ENCODE measurements around the gene APP.

Gene APP

GRCh38 chr21:25967181-25967900 lies 203.2 kb downstream of the APP start:
- no peak for DNase-seq

GRCh38 chr21:25965951-25966707 lies 204.4 kb downstream of the APP start:
- DNase-seq = no peak

- DNase-seq = no peak
Measured at GRCh38 chr21:25964926-25965325, 205.6 kb downstream of the APP start.

GRCh38 chr21:25964015-25964414 lies 206.6 kb downstream of the APP start:
- no peak for DNase-seq

- DNase-seq = no peak
Measured at GRCh38 chr21:25963181-25963580, 207.4 kb downstream of the APP start.

- DNase-seq = no peak
Measured at GRCh38 chr21:25961042-25961441, 209.5 kb downstream of the APP start.

GRCh38 chr21:25960402-25960801 lies 210.2 kb downstream of the APP start:
- DNase-seq = no peak

- no peak for DNase-seq
Measured at GRCh38 chr21:25959799-25960198, 210.8 kb downstream of the APP start.

GRCh38 chr21:25956993-25957714 lies 213.4 kb downstream of the APP start:
- no peak for DNase-seq

GRCh38 chr21:25955646-25956045 lies 214.9 kb downstream of the APP start:
- no peak for DNase-seq

- no peak for DNase-seq
Measured at GRCh38 chr21:25953659-25954058, 216.9 kb downstream of the APP start.

GRCh38 chr21:25953196-25953595 lies 217.4 kb downstream of the APP start:
- DNase-seq = no peak

- DNase-seq = no peak
Measured at GRCh38 chr21:25952306-25952705, 218.3 kb downstream of the APP start.

- no peak for DNase-seq
Measured at GRCh38 chr21:25949701-25950100, 220.9 kb downstream of the APP start.

- DNase-seq = no peak
Measured at GRCh38 chr21:25944672-25945213, 225.8 kb downstream of the APP start.

- DNase-seq = no peak
Measured at GRCh38 chr21:25944082-25944481, 226.5 kb downstream of the APP start.

GRCh38 chr21:25942135-25942534 lies 228.4 kb downstream of the APP start:
- no peak for DNase-seq

- no peak for DNase-seq
Measured at GRCh38 chr21:25939396-25939761, 231.2 kb downstream of the APP start.

GRCh38 chr21:25938658-25939395 lies 231.7 kb downstream of the APP start:
- DNase-seq = no peak

GRCh38 chr21:25936776-25937175 lies 233.8 kb downstream of the APP start:
- no peak for DNase-seq

GRCh38 chr21:25934771-25935224 lies 235.8 kb downstream of the APP start:
- no peak for DNase-seq

- no peak for DNase-seq
Measured at GRCh38 chr21:25934130-25934529, 236.4 kb downstream of the APP start.

GRCh38 chr21:25931765-25932164 lies 238.8 kb downstream of the APP start:
- DNase-seq = no peak

Measured in T-helper 9 cell (primary cell).